ENCODE measurements around the gene KRT10.
"Not testable (repeated sequence)": the region's sequence is repeated elsewhere in the genome, so short reads cannot be mapped to it uniquely, and the experiment has no call there.

KRT10 gene

GRCh38 chr17:40832840-40833239 lies 10.4 kb upstream of the KRT10 start:
- no peak for DNase-seq (ENCODE audit: low read depth)

GRCh38 chr17:40830085-40830776 lies 7.8 kb upstream of the KRT10 start:
- no peak for DNase-seq (ENCODE audit: low read depth)

GRCh38 chr17:40828454-40829044 lies 6.1 kb upstream of the KRT10 start:
- DNase-seq (ENCODE audit: low read depth) = no peak

DNA sequence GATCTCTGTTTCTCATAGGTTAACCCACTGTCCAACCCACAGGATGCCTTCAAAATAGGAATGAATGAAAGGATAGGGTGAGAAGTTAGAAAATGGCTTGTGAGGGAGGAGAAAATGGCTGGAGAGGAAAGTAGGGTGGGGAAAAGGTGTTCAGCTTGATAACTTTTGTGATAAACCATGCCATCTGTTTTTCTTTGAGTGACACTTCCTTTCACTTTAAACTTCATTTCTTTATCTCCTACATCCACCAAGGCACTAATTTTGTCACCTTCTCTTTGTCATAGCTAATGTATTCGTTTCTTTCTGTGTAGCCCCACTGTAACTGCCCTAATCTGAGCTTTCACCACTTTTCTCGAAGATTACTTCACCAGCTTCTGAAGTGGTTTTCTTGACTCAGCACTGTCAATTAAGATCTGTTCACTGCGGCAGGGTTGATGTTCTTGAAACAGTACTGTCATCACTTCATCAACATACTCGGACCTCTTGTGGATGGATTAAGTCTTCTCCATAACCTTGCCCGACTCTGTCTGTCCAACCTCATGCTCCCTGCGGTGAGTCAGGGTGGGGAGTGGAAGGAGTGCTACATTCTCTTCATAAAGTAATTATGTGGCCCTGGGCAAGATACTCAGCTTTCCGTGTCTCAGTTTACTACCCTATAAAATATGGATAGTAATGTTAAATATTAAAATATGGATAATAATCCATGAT lies 5.5 kb upstream of the KRT10 start:
- no peak for DNase-seq (ENCODE audit: low read depth)

DNA sequence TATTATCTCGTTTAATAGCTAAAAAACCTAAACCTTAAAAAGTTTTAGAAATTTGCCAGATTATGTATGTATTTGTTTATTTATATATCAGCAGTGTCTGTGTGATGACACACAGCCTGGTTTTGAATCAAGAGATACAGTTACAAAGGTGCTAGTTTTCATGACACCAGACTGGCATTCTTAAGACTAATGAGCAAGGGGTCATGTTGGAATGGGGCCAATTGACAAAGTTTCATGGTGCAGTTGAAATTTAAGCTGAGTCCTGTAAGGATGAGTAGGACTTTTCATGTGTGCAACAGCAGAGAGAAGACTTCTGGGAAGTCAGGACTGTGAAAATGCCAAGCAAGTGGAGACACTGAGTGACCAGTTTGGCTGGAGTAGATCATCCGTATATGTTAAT lies 3.2 kb upstream of the KRT10 start:
- no peak for DNase-seq (ENCODE audit: low read depth)

DNA sequence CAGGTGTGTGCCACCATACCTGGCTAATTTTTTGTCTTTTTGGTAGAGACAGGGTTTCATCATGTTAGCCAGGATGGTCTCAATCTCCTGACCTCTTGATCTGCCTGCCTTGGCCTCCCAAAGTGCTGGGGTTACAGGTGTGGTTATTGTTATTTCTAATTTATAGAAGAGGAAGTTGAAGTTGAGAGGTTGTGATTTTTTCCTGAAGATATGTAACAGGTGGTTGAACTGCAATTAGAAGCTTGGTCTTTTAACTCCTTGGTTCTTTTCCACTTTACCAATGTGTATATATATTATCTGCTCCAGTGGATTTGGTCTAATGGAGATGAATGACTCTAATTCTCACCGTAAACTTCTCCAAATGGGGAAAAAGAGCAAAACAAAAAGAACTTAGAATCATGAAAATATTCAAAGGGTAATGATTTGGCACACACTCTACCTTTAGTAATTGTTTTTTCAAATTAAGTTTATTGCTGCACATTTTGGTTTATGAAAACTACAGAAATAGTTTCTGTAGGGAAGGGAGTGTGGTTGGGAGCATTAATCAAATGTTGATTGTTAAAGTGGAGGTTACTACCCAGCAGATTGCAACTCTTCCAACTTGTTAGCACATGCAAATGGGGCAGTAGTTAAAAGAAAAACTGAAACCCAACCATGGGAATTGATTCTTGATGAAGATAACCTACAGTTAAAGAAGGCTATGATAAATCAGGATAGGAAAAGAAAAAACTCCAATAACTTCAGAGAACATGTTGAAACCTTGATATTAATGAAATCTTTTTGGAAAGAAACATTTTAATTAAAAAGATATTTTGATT lies 1.8 kb upstream of the KRT10 start:
- no peak for DNase-seq (ENCODE audit: low read depth)

GRCh38 chr17:40821536-40821935 lies 878 bp downstream of the KRT10 start:
- DNase-seq (ENCODE audit: low read depth) = no peak

DNA sequence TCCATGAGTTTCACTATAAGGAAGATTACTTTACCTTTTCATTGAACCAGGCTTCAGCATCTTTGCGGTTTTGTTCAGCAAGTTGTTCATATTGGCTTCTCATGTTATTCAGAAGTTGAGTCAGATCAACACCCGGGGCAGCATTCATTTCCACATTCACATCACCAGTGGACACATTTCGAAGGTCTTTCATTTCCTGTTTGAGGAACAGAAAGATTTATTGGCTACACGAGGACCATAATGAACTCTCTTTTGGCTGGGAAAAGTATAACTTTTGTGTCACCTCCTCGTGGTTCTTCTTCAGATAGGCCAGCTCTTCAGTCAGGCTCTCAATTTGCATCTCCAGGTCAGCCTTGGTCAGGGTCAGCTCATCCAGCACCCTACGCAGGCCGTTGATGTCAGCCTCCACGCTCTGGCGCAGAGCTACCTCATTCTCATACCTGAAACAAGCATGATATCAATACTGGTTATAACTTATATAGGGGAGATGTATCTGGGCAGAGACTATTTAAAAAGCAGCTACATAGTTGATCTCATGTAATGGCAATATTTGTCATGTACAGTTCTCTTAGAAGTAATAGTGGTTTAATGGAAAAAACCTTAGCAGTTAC lies 2.1 kb downstream of the KRT10 start:
- DNase-seq (ENCODE audit: low read depth) = no peak

DNA sequence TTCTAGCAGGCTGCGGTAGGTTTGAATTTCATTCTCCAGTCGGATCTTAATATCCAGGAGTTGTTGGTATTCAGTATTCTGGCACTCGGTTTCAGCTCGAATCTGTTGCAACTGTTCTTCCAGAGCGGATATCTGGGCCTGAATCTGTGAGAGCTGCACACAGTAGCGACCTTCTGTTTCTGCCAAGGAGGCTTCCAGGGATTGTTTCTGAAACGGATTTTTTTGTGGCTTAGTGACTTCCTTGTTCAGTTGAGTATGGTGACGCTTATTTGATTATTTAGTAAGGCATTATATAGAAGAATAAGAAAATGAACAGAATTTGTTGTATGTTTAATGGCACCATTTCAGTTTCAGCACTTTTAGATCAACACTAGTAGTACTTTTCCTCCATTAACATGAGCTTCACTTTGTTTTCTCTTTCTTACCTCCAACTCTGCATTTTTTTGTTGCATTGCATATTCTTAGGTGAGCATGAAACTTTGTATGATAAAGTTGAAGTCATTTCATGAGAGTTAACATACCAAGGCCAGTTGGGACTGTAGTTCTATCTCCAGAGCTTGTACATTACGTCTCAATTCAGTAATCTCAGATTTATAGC lies 2.8 kb downstream of the KRT10 start:
- DNase-seq (ENCODE audit: low read depth) = no peak

DNA sequence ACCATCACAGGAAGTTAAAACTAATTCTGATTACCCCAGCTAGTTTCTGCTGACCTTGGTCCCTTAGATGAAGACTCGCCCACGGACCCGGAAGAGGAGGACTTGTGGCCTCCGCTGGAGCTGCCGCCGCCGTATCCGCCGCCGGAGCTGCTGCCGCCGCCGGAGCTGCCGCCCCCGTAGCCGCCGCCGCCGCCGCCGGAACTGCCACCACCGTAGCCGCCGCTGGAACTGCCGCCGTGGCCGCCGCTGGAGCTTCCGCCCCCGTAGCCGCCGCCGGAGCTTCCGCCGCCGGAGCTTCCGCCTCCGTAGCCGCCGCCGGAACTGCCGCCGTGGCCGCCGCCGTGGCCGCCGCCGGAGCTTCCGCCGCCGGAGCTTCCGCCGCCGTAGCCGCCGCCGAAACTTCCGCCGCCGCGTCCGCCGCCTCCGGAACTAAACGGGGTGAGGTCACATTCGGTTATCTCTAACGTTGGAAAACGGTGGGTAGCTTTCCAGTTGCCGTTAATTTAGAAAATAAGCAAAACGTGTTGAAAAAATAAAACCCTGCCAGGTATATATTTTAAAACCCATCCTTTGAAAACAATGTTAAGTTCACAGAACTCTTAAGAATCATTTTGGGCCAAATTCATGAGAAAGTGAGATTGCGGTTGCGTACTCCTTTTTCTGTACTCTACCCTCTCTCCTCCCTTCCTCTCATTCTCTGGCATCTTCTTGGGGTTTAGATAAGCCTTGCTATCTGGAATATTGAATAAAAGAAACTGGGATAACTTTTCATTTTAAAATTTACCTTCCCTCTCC lies 3.5 kb downstream of the KRT10 start:
- DNase-seq (ENCODE audit: low read depth) = peak; percentile 71

DNA sequence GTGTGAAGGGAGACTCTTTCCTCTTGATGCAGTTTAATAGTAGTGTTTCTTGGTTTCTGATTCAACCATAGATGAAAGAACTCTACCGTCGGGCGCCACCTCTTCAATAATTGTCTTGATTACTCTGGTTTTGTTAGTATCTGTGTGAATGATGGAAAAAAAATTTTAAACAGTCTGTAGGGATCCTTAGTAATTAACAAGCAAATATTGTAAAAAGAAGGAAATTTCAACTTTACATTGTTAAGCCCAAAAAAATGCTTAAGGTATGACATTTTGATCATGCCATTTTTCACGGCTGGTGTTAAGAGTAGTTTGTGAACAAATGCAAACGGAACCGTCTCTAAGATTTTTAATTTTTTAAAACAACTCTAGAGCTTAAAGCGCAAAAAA lies 4.1 kb downstream of the KRT10 start:
- DNase-seq (ENCODE audit: low read depth) = no peak

DNA sequence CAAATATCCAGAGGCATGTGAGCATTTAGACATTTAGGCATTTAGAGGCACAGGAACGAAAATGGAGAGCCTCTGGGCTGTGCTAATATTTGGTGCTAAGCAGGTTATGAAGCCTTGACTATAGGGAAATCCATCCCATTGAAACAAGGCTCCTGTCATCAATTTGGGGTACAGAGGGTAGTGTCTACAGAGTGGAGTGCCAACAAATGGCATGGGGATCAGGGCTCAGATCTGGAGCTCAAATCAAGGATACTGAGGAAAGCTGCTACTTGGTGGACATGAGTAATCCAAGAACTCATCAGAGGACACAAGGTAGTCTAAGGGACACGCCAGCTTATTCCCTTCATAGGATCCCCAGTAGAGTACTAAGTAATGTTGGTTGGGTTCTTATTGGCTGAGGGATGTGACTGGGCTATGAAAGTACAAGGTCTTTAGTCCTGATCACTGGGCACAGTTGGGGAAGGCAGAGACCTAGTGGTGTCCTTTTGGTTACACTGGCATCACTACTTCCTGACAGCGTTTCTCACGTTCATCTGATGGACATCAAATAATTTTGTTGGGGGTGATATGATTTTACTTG lies 5.2 kb downstream of the KRT10 start:
- DNase-seq (ENCODE audit: low read depth) = no peak

- DNase-seq (ENCODE audit: low read depth) = no peak
These were observed 5.8 kb downstream of the KRT10 start for GRCh38 chr17:40816569-40816968.

GRCh38 chr17:40815381-40815780 lies 7.0 kb downstream of the KRT10 start:
- DNase-seq (ENCODE audit: low read depth) = no peak

DNA sequence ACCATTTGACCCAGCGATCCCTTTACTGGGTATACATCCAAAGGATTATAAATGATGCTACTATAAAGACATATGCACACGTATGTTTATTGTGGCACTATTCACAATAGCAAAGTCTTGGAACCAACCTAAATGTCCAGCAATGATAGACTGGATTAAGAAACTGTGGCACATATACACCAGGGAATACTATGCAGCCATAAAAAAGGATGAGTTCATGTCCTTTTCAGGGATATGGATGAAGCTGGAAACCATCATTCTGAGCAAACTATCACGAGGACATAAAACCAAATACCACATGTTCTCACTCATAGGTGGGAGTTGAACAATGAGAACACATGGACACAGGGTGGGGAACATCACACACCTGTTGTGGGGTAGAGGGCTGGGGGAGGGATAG lies 7.8 kb downstream of the KRT10 start:
- DNase-seq (ENCODE audit: low read depth) = not testable (repeated sequence)

DNA sequence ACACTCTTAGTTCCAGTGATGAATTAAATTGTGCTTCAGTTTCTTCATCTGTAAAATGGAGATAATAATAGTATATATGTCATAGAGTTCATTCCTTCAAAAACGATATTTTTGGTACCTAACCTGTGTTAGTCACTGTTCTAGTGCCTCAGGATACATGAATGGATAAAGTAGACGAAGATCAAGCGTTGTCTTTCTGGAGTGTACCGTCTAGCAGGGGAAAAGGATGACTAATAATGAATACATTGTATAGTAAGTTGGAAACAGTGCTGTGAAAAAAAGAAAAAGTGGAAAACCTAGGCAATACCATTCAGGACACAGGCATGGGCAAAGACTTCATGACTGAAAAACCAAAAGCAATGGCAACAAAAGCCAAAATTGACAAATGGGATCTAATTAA lies 8.6 kb downstream of the KRT10 start:
- DNase-seq (ENCODE audit: low read depth) = no peak

- DNase-seq (ENCODE audit: low read depth) = no peak
These were observed 9.8 kb downstream of the KRT10 start for GRCh38 chr17:40812639-40813038.

DNA sequence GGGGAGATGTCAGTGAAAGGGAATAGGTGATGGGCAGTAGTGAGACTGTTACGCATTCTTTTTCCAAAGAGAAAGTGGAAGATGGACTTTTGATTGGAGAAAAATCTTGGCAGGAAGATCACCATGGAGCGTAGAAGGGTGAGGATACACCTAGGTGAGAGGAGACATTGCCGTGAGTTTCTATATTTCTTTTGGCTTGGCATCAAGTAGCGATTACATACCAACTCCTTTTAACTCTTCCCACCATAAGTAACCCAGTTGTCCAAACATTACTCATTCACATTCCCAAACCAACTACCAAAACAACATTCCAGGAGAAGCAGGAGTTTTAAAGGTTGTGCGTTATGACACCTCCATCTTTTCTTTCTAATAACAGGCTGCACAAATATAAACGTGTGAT lies 11.9 kb downstream of the KRT10 start:
- DNase-seq (ENCODE audit: low read depth) = no peak

- DNase-seq (ENCODE audit: low read depth) = no peak
These were observed 12.5 kb downstream of the KRT10 start for GRCh38 chr17:40809721-40810421.

DNA sequence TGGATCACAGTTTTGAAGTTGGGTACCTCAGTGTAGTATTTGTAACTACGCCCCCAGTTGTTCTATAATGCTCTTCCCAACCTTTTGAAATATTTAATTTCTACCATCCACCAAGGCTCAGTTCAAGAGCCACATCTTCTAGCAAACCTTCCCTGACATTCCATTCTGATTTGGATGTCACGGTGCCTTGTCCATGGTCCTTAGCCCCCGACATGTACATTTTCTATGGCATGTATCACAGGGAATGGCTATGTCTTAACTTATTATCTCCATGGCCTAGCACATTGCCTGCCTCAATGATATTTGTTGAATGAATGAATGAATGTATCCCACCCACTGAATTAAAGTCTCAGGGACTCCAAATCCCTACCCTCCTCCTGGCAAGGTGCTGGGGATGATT lies 16.3 kb downstream of the KRT10 start:
- DNase-seq (ENCODE audit: low read depth) = no peak
